ENCODE measurements around the gene KCNIP2. TPM values are rescaled to one million over a fixed set of nuclear protein-coding genes. Genes with fewer than 3 reads are reported as not detected.

The KCNIP2 gene
- total and polyA plus RNA-seq, 2 experiments from 2014 or later: 0.15 to 0.22 TPM

GRCh38 chr10:101833466-101833865 lies 10.1 kb downstream of the KCNIP2 start:
- in situ Hi-C loops (cut with MboI): no loop called here
- Histone ChIP-seq H3K4me2 (ENCODE audit: unreplicated experiment) (no peak overlapping the region), H3K4me1 (ENCODE audit: insufficient read depth) (0 out of 2 replicates have a peak, but pooled peaks cover 4% of the 10 kb centered on the region), H3K27me3 (replicated peaks; ENCODE audit: insufficient read depth) (no peaks in the 10 kb centered on the region), H2AFZ (no peak overlapping the region), H3K9me2 (ENCODE audit: insufficient read depth) (no peaks in the 10 kb centered on the region), H3K9me3 (ENCODE audit: low read depth) (no peaks in the 10 kb centered on the region), H3F3A (ENCODE audit: insufficient read depth) (0 out of 2 replicates have a peak, but pooled peaks cover 10% of the 10 kb centered on the region), H3K4me3 (no peak overlapping the region), H3K79me2 (ENCODE audit: insufficient read depth) (no peaks in the 10 kb centered on the region), H3K27ac (no peak overlapping the region), H3K9ac (no peak overlapping the region), H3K36me3 (ENCODE audit: low read depth) (no peaks in the 10 kb centered on the region), H4K20me1 (ENCODE audit: insufficient read depth) (no peaks in the 10 kb centered on the region)
- WGBS, 2 experiments (ENCODE audit: low coverage in 1 of 2, low lambda C conversion rate in 2 of 2, missing lambda C conversion rate in 2 of 2): 73 to 81% methylated on average over 1 of the region's 1 CpG
- TF ChIP-seq EZH2 (IDR thresholded peaks at IDR 0.05; ENCODE audit: insufficient read depth, poor library complexity, severe bottlenecking): no peak
- TF ChIP-seq EZH2phosphoT487 (IDR thresholded peaks at IDR 0.05; ENCODE audit: insufficient read depth, low read depth): no peak
- DNase-seq: no peak

DNA sequence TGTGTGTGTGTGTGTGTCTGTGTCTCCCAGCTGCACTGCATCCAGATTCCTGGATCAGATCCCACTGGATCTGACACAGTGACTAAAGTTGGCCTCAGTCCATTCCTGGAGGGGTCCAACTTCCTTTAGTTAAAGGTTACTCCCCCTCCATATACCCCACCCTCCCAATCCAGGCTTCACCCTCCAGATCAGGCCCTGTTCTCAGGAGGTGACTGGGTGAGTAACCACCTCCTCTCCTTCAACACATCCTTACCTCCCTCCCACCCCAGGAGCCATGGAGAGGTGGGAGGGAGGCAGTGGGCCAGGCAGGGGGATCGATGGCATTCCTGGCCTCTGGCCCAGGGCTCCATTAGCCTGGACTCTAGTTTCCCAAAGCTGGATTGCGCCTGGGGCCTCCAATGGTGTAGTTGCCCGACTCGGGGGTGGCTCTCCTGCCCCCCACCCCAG lies 11.3 kb downstream of the KCNIP2 start:
- H2AFZ ChIP-seq: no peak overlapping the region
- WGBS, 2 experiments (ENCODE audit: low coverage in 1 of 2, low lambda C conversion rate in 2 of 2, missing lambda C conversion rate in 2 of 2): 24 to 33% methylated on average over 3 to 4 of the region's 4 CpGs
- no peaks in the 10 kb centered on the region for H3K9me2 ChIP-seq (ENCODE audit: insufficient read depth)
- in situ Hi-C loops (cut with MboI): no loop called here
- no peak overlapping the region for H3K4me2 ChIP-seq (ENCODE audit: unreplicated experiment)
- 0 out of 2 replicates have a peak, but pooled peaks cover 10% of the 10 kb centered on the region for H3F3A ChIP-seq (ENCODE audit: insufficient read depth)
- H4K20me1 ChIP-seq (ENCODE audit: insufficient read depth): no peaks in the 10 kb centered on the region
- TF ChIP-seq EZH2phosphoT487 (IDR thresholded peaks at IDR 0.05; ENCODE audit: insufficient read depth, low read depth): no peak
- no peak for TF ChIP-seq EZH2 (IDR thresholded peaks at IDR 0.05; ENCODE audit: insufficient read depth, poor library complexity, severe bottlenecking)
- H3K36me3 ChIP-seq (ENCODE audit: low read depth): no peaks in the 10 kb centered on the region
- H3K4me1 ChIP-seq (ENCODE audit: insufficient read depth): 0 out of 2 replicates have a peak, but pooled peaks cover 4% of the 10 kb centered on the region
- no peak overlapping the region for H3K9ac ChIP-seq
- H3K79me2 ChIP-seq (ENCODE audit: insufficient read depth): no peaks in the 10 kb centered on the region
- H3K27ac ChIP-seq: no peak overlapping the region
- no peak overlapping the region for H3K4me3 ChIP-seq
- no peaks in the 10 kb centered on the region for H3K9me3 ChIP-seq (ENCODE audit: low read depth)
- H3K27me3 ChIP-seq (replicated peaks; ENCODE audit: insufficient read depth): no peaks in the 10 kb centered on the region
- DNase-seq: no peak

- in situ Hi-C loops (cut with MboI): no loop called here
- H3K27ac ChIP-seq: peak overlapping the region; percentile 21; the same call in 1 of the 2 replicates
These were observed 12.3 kb downstream of the KCNIP2 start for GRCh38 chr10:101831169-101831811.

GRCh38 chr10:101830322-101831168 lies 13.1 kb downstream of the KCNIP2 start:
- Histone ChIP-seq H3F3A (ENCODE audit: insufficient read depth) (0 out of 2 replicates have a peak, but pooled peaks cover 10% of the 10 kb centered on the region), H3K27ac (peak overlapping the region; percentile 60), H3K4me2 (ENCODE audit: unreplicated experiment) (peak overlapping the region; percentile 74), H3K79me2 (ENCODE audit: insufficient read depth) (no peaks in the 10 kb centered on the region), H4K20me1 (ENCODE audit: insufficient read depth) (no peaks in the 10 kb centered on the region), H3K4me1 (ENCODE audit: insufficient read depth) (0 out of 2 replicates have a peak, but pooled peaks cover 4% of the 10 kb centered on the region), H3K9me2 (ENCODE audit: insufficient read depth) (no peaks in the 10 kb centered on the region), H3K9ac (peak overlapping the region; percentile 67), H3K36me3 (ENCODE audit: low read depth) (no peaks in the 10 kb centered on the region), H3K27me3 (replicated peaks; ENCODE audit: insufficient read depth) (no peaks in the 10 kb centered on the region), H3K9me3 (ENCODE audit: low read depth) (no peaks in the 10 kb centered on the region), H2AFZ (peak overlapping the region; percentile 75), H3K4me3 (peak overlapping the region; percentile 73)
- in situ Hi-C loops (cut with MboI): no loop called here
- DNase-seq: peak; percentile 98
- TF ChIP-seq EZH2phosphoT487 (IDR thresholded peaks at IDR 0.05; ENCODE audit: insufficient read depth, low read depth): no peak
- no peak for TF ChIP-seq EZH2 (IDR thresholded peaks at IDR 0.05; ENCODE audit: insufficient read depth, poor library complexity, severe bottlenecking)
- 2% methylated on average over 30 to 52 of the region's 56 CpGs for WGBS, 2 experiments (ENCODE audit: low coverage in 1 of 2, low lambda C conversion rate in 2 of 2, missing lambda C conversion rate in 2 of 2)

More at GRCh38 chr10:101831169-101831811, 12.3 kb downstream of the KCNIP2 start:
- TF ChIP-seq EZH2phosphoT487 (IDR thresholded peaks at IDR 0.05; ENCODE audit: insufficient read depth, low read depth) (no peak), EZH2 (IDR thresholded peaks at IDR 0.05; ENCODE audit: insufficient read depth, poor library complexity, severe bottlenecking) (no peak)
- Histone ChIP-seq H2AFZ (peak overlapping the region; percentile 75), H3K4me2 (ENCODE audit: unreplicated experiment) (peak overlapping the region; percentile 74), H3K36me3 (ENCODE audit: low read depth) (no peaks in the 10 kb centered on the region), H3K4me1 (ENCODE audit: insufficient read depth) (0 out of 2 replicates have a peak, but pooled peaks cover 4% of the 10 kb centered on the region), H3K27me3 (replicated peaks; ENCODE audit: insufficient read depth) (no peaks in the 10 kb centered on the region), H3K4me3 (peak overlapping the region; percentile 73), H3K9me2 (ENCODE audit: insufficient read depth) (no peaks in the 10 kb centered on the region), H3F3A (ENCODE audit: insufficient read depth) (0 out of 2 replicates have a peak, but pooled peaks cover 10% of the 10 kb centered on the region), H3K9me3 (ENCODE audit: low read depth) (no peaks in the 10 kb centered on the region), H3K9ac (peak overlapping the region; percentile 67), H3K79me2 (ENCODE audit: insufficient read depth) (no peaks in the 10 kb centered on the region), H4K20me1 (ENCODE audit: insufficient read depth) (no peaks in the 10 kb centered on the region)
- DNase-seq: no peak
- 44 to 45% methylated on average over 9 of the region's 9 CpGs for WGBS, 2 experiments (ENCODE audit: low coverage in 1 of 2, low lambda C conversion rate in 2 of 2, missing lambda C conversion rate in 2 of 2)

Measured in GM23248 (cell line).